WTC11 (cell line): ENCODE measurements around the gene ALOX15. TPM values are rescaled to one million over a fixed set of nuclear protein-coding genes. Genes with fewer than 3 reads are reported as not detected.

ENCODE experiments used
- ATAC-seq: fragments of 200-7000 bp; cut with Tn5 transposase; 2 replicates; pipeline ENCODE4 v1.10.0; 2021; ENCODE audit warnings: mild to moderate bottlenecking, moderate library complexity
- CTCF ChIA-PET: fragments of 300-600 bp; sonication (Branson Sonifier 250); formaldehyde crosslinking; loops from one replicate; lab custom pipeline; 2021; ENCODE audit warnings: antibody characterized with exemption; lab: Charles Lee
- POLR2A ChIA-PET: fragments of 350-600 bp; sonication (Branson Sonifier 250); formaldehyde crosslinking; loops from one replicate; lab custom pipeline; 2021; ENCODE audit warnings: antibody characterized with exemption; lab: Charles Lee
- DNase-seq: peaks from one replicate; pipeline ENCODE4 v3.0.0; 2021; ENCODE audit warnings: low spot score
- H3K27ac Mint-ChIP-seq: 2 replicates; pipeline ENCODE4 v1.8.0; 2021; ENCODE audit warnings: mixed read lengths
- H3K27me3 Mint-ChIP-seq: 2 replicates; pipeline ENCODE4 v1.8.0; 2021; ENCODE audit warnings: low read depth, mild to moderate bottlenecking, moderate library complexity, mixed read lengths
- H3K36me3 Mint-ChIP-seq: 2 replicates; pipeline ENCODE4 v1.8.0; 2021; ENCODE audit warnings: mixed read lengths
- H3K4me1 Mint-ChIP-seq: 2 replicates; pipeline ENCODE4 v1.8.0; 2022; ENCODE audit warnings: mixed read lengths
- H3K4me3 Mint-ChIP-seq: 2 replicates; pipeline ENCODE4 v1.8.0; 2021; ENCODE audit warnings: mild to moderate bottlenecking, moderate library complexity, mixed read lengths
- H3K9me3 Mint-ChIP-seq: 2 replicates; pipeline ENCODE4 v1.8.0; 2021; ENCODE audit warnings: mixed read lengths
- CBFB ChIP-seq: sonication (generic); formaldehyde crosslinking; IDR thresholded peaks from 2 replicates; pipeline ENCODE4 v1.8.1; 2022; ENCODE audit warnings: mild to moderate bottlenecking, low read depth, missing genetic modification reagents
- GTF2I ChIP-seq: fragments of 250-450 bp; sonication (Bioruptor Pico); conservative IDR thresholded peaks from 2 replicates; pipeline ENCODE4 v1.4.0; 2021; ENCODE audit warnings: mild to moderate bottlenecking
- IRF2 ChIP-seq: sonication (generic); formaldehyde crosslinking; IDR thresholded peaks from 2 replicates; pipeline ENCODE4 v1.8.0; 2022; ENCODE audit warnings: low read depth, missing genetic modification reagents, borderline replicate concordance
- KAT7 ChIP-seq: sonication (generic); formaldehyde crosslinking; IDR thresholded peaks from 2 replicates; pipeline ENCODE4 v1.8.1; 2023; ENCODE audit warnings: missing genetic modification reagents, mild to moderate bottlenecking, borderline replicate concordance
- SMAD3 ChIP-seq: sonication (generic); formaldehyde crosslinking; IDR thresholded peaks from 2 replicates; pipeline ENCODE4 v1.8.0; 2022; ENCODE audit warnings: missing genetic modification reagents, mild to moderate bottlenecking, borderline replicate concordance
- TEAD4 ChIP-seq: sonication (generic); formaldehyde crosslinking; IDR thresholded peaks from 2 replicates; pipeline ENCODE4 v1.8.0; 2022; ENCODE audit warnings: mild to moderate bottlenecking, missing genetic modification reagents
- ZNF138 ChIP-seq: sonication (generic); formaldehyde crosslinking; conservative IDR thresholded peaks from 2 replicates; pipeline ENCODE4 v1.8.1; 2022; ENCODE audit warnings: mild to moderate bottlenecking, moderate library complexity, missing genetic modification reagents
- ZNF317 ChIP-seq: sonication (generic); formaldehyde crosslinking; IDR thresholded peaks from 2 replicates; pipeline ENCODE4 v1.8.1; 2023; ENCODE audit warnings: low read depth, mild to moderate bottlenecking, moderate library complexity, missing genetic modification reagents, borderline replicate concordance
- total RNA-seq: library from RNA; stranded (reverse); gene quantifications from 3 replicates; pipeline ENCODE4 v1.2.3, GENCODE V29; 2021
- TF ChIP-seq, protein P1 (sequence below): sonication (generic); formaldehyde crosslinking; IDR thresholded peaks from 2 replicates; pipeline ENCODE4 v1.8.0; 2023; ENCODE audit warnings: mild to moderate bottlenecking, missing genetic modification reagents
- TF ChIP-seq, protein P2 (sequence below): sonication (generic); formaldehyde crosslinking; conservative IDR thresholded peaks from 2 replicates; pipeline ENCODE4 v1.8.1; 2023; ENCODE audit warnings: mild to moderate bottlenecking, low read depth, missing genetic modification reagents, moderate library complexity
- TF ChIP-seq, protein P3 (sequence below): sonication (generic); formaldehyde crosslinking; IDR thresholded peaks from 2 replicates; pipeline ENCODE4 v1.8.1; 2022; ENCODE audit warnings: mild to moderate bottlenecking, moderate library complexity, missing genetic modification reagents
- TF ChIP-seq, protein P4 (sequence below): fragments of 250-450 bp; sonication (Bioruptor Pico); conservative IDR thresholded peaks from 2 replicates; pipeline ENCODE4 v1.9.0; 2021; ENCODE audit warnings: mild to moderate bottlenecking
- TF ChIP-seq, protein P5 (sequence below): fragments of 200-600 bp; IDR thresholded peaks from 2 replicates; pipeline ENCODE4 v1.8.0; 2022; ENCODE audit warnings: antibody characterized with exemption
- TF ChIP-seq, protein P6 (sequence below): sonication (generic); formaldehyde crosslinking; IDR thresholded peaks from 2 replicates; pipeline ENCODE4 v1.8.1; 2023; ENCODE audit warnings: mild to moderate bottlenecking, moderate library complexity, missing genetic modification reagents

ALOX15 gene
- total RNA-seq, 1 experiment from 2014 or later: 0.50 TPM

DNA sequence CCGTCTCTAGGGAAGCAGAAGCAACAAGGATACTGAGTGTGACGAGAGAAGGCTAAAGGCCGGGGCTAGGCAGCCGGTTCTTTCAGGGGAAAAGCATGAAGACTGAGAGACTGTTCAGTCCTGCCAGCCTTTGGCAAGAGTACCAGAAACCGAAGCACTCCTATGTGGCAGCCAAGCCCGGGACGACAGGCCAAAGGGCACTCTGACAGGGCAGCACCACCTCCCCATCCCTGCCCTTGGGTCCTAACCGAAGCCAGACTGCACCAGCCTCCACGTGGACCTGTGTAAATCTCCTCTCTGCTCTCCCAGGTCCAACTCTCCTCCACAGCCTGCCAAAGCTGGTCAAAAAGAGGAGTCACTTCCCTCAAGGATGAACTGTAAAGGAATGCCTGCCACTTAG is 23.5 kb upstream of the ALOX15 start:
- ChIA-PET CTCF (no interaction called here), POLR2A (interaction anchor here (0.6 to 0.9 kb wide), 2 partner anchors 24 to 178 kb away, joined by 3 to 4 read pairs; partner anchors contain the start of gene ALOX15)
- no peak overlapping the region for H3K4me3 Mint-ChIP-seq
- DNase-seq: no peak
- no peak for ATAC-seq
- TF ChIP-seq TEAD4 (CRISPR knock-in tag) (no peak), KAT7 (CRISPR knock-in tag) (no peak), SMAD3 (CRISPR knock-in tag) (no peak), CBFB (CRISPR knock-in tag) (no peak), ZNF138 (CRISPR knock-in tag) (no peak)
- TF ChIP-seq, protein P1, sequence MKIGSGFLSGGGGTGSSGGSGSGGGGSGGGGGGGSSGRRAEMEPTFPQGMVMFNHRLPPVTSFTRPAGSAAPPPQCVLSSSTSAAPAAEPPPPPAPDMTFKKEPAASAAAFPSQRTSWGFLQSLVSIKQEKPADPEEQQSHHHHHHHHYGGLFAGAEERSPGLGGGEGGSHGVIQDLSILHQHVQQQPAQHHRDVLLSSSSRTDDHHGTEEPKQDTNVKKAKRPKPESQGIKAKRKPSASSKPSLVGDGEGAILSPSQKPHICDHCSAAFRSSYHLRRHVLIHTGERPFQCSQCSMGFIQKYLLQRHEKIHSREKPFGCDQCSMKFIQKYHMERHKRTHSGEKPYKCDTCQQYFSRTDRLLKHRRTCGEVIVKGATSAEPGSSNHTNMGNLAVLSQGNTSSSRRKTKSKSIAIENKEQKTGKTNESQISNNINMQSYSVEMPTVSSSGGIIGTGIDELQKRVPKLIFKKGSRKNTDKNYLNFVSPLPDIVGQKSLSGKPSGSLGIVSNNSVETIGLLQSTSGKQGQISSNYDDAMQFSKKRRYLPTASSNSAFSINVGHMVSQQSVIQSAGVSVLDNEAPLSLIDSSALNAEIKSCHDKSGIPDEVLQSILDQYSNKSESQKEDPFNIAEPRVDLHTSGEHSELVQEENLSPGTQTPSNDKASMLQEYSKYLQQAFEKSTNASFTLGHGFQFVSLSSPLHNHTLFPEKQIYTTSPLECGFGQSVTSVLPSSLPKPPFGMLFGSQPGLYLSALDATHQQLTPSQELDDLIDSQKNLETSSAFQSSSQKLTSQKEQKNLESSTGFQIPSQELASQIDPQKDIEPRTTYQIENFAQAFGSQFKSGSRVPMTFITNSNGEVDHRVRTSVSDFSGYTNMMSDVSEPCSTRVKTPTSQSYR (CRISPR knock-in tag): no peak
- TF ChIP-seq, protein P2, sequence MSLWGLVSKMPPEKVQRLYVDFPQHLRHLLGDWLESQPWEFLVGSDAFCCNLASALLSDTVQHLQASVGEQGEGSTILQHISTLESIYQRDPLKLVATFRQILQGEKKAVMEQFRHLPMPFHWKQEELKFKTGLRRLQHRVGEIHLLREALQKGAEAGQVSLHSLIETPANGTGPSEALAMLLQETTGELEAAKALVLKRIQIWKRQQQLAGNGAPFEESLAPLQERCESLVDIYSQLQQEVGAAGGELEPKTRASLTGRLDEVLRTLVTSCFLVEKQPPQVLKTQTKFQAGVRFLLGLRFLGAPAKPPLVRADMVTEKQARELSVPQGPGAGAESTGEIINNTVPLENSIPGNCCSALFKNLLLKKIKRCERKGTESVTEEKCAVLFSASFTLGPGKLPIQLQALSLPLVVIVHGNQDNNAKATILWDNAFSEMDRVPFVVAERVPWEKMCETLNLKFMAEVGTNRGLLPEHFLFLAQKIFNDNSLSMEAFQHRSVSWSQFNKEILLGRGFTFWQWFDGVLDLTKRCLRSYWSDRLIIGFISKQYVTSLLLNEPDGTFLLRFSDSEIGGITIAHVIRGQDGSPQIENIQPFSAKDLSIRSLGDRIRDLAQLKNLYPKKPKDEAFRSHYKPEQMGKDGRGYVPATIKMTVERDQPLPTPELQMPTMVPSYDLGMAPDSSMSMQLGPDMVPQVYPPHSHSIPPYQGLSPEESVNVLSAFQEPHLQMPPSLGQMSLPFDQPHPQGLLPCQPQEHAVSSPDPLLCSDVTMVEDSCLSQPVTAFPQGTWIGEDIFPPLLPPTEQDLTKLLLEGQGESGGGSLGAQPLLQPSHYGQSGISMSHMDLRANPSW: no peak
- TF ChIP-seq, protein P3, sequence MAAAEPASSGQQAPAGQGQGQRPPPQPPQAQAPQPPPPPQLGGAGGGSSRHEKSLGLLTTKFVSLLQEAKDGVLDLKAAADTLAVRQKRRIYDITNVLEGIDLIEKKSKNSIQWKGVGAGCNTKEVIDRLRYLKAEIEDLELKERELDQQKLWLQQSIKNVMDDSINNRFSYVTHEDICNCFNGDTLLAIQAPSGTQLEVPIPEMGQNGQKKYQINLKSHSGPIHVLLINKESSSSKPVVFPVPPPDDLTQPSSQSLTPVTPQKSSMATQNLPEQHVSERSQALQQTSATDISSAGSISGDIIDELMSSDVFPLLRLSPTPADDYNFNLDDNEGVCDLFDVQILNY: no peak
- TF ChIP-seq, protein P4, sequence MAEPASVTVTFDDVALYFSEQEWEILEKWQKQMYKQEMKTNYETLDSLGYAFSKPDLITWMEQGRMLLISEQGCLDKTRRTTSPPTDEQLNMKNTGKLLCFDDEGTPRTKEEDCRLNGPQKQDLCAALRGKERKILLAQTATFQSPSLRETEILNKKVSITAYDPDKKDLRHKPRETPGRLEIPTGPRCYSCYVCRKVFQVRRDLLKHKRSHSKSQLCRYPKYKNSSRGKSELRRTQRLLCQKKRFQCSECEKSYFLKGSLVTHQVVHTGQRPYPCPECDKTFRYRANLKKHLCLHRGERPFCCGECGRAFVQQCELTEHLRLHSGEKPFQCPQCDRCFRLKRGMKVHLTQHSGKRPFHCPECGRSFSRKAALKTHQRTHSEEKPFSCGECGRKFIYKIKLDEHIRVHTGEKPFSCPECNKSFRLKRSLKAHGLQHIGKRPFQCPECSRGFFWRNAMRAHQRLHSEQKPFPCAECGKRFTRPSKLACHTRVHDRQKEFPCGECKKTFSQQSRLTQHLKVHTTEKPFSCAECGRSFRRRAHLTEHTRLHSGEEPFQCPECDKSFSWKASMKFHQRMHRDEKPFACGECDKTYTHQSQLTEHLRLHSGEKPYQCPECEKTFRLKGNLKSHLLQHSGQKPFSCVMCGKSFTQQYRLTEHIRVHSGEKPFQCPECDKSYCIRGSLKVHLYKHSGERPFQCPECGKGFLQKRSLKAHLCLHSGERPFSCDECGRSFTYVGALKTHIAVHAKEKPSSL (CRISPR knock-in tag): no peak
- no peak overlapping the region for H3K27ac Mint-ChIP-seq
- H3K27me3 Mint-ChIP-seq: no peaks in the 10 kb centered on the region; the same call in 1 of the 2 replicates
- H3K36me3 Mint-ChIP-seq: peaks cover under 1% of the 10 kb centered on the region; the same call in 1 of the 2 replicates
- peaks cover 13% of the 10 kb centered on the region for H3K4me1 Mint-ChIP-seq
- H3K9me3 Mint-ChIP-seq: no peaks in the 10 kb centered on the region

DNA sequence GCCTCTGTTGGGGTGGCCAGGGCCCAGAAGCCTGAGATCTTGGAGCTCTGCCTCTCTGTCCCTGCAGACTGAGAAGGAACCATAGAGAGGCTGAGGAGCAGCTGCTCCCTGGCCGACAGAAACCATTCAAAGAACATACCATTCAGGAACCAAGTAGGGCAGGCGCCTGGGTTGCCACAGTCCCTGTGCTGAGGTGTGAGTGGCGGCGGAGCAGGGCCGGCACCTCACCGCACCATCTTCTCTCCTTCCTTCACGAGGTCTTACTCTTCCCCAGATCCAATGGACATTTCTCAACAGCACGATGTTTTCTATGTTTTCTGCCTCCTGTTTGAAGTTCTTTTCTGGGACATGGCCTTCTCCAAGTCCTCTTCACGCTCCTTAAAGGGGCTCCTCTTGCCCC is 22.8 kb upstream of the ALOX15 start:
- Mint-ChIP-seq H3K27ac (no peak overlapping the region), H3K4me3 (no peak overlapping the region), H3K36me3 (no peaks in the 10 kb centered on the region; the same call in 1 of the 2 replicates), H3K9me3 (no peaks in the 10 kb centered on the region), H3K27me3 (no peaks in the 10 kb centered on the region; the same call in 1 of the 2 replicates), H3K4me1 (peaks cover 13% of the 10 kb centered on the region)
- ATAC-seq: no peak
- ChIA-PET POLR2A (no interaction called here), CTCF (no interaction called here)
- DNase-seq: no peak
- no peak for TF ChIP-seq GTF2I (CRISPR knock-in tag)
- TF ChIP-seq, protein P5, sequence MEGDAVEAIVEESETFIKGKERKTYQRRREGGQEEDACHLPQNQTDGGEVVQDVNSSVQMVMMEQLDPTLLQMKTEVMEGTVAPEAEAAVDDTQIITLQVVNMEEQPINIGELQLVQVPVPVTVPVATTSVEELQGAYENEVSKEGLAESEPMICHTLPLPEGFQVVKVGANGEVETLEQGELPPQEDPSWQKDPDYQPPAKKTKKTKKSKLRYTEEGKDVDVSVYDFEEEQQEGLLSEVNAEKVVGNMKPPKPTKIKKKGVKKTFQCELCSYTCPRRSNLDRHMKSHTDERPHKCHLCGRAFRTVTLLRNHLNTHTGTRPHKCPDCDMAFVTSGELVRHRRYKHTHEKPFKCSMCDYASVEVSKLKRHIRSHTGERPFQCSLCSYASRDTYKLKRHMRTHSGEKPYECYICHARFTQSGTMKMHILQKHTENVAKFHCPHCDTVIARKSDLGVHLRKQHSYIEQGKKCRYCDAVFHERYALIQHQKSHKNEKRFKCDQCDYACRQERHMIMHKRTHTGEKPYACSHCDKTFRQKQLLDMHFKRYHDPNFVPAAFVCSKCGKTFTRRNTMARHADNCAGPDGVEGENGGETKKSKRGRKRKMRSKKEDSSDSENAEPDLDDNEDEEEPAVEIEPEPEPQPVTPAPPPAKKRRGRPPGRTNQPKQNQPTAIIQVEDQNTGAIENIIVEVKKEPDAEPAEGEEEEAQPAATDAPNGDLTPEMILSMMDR: no peak
- TF ChIP-seq, protein P6, sequence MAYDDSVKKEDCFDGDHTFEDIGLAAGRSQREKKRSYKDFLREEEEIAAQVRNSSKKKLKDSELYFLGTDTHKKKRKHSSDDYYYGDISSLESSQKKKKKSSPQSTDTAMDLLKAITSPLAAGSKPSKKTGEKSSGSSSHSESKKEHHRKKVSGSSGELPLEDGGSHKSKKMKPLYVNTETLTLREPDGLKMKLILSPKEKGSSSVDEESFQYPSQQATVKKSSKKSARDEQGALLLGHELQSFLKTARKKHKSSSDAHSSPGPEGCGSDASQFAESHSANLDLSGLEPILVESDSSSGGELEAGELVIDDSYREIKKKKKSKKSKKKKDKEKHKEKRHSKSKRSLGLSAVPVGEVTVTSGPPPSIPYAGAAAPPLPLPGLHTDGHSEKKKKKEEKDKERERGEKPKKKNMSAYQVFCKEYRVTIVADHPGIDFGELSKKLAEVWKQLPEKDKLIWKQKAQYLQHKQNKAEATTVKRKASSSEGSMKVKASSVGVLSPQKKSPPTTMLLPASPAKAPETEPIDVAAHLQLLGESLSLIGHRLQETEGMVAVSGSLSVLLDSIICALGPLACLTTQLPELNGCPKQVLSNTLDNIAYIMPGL (CRISPR knock-in tag): no peak
- no peak for TF ChIP-seq IRF2 (CRISPR knock-in tag)
- no peak for TF ChIP-seq ZNF317 (CRISPR knock-in tag)
